Measurements from ENCODE around the gene RASA3. TPM values are rescaled to one million over a fixed set of nuclear protein-coding genes. Genes with fewer than 3 reads are reported as not detected.

The RASA3 gene
- total and polyA plus RNA-seq, 10 of the 15 experiments (the other 5 are each of a cell fraction or from before 2014, with no cell fraction given): 0.79 to 33.9 (median 17.6) TPM

DNA sequence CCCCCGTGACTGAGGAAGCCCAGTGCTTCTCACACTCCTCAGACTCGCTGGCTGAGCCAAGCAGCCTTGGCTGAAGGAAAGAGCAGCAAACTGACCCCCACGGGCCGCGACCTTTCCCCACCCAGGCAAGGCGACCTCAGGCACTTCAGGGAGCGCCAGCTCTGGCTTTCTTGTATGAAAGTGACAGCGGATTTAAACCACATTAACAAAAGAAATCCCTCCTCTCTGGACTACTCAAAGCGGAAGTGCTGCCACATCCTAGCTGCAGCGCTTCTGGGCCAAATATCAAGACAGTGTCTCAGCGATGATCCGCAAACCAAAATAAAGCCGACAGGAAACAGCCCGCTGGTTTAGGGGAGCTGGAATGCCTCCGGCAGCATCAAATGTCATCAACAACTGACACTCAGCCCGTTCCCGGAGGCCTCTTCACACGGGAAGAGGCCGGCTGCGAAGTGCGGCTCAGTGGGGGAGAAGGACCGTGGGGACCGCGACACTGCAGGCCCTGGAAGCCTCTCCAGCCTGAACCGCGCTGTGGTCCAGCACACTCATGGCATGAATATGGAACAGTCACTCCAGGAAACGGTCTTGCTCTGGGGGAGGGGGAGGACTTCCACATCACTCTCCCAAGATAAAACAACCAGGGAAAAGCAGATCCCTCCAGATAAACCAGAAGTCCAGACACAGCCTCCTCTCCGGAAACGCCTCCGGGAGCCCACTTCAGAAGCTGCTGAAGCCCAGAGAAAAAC is 1.4 kb downstream of the RASA3 start (continued):
- TF ChIP-seq ZBED1 (IDR thresholded peaks at IDR 0.05; ENCODE audit: borderline replicate concordance) (no peak), CREM (IDR thresholded peaks at IDR 0.05; ENCODE audit: low read depth) (no peak), SP1 (IDR thresholded peaks at IDR 0.05; ENCODE audit: low read depth, low read length) (no peak), FOXK2 (IDR thresholded peaks at IDR 0.05) (no peak), SMC3 (IDR thresholded peaks at IDR 0.05; ENCODE audit: borderline replicate concordance, low read length) (no peak), FOS (IDR thresholded peaks at IDR 0.05; ENCODE audit: borderline replicate concordance, extremely low read depth, insufficient read length) (no peak), CEBPB (IDR thresholded peaks at IDR 0.05; ENCODE audit: borderline replicate concordance in 1 of 2, low read depth in 2 of 2, low read length in 2 of 2) (no peak)
- TF ChIP-seq, protein P1, sequence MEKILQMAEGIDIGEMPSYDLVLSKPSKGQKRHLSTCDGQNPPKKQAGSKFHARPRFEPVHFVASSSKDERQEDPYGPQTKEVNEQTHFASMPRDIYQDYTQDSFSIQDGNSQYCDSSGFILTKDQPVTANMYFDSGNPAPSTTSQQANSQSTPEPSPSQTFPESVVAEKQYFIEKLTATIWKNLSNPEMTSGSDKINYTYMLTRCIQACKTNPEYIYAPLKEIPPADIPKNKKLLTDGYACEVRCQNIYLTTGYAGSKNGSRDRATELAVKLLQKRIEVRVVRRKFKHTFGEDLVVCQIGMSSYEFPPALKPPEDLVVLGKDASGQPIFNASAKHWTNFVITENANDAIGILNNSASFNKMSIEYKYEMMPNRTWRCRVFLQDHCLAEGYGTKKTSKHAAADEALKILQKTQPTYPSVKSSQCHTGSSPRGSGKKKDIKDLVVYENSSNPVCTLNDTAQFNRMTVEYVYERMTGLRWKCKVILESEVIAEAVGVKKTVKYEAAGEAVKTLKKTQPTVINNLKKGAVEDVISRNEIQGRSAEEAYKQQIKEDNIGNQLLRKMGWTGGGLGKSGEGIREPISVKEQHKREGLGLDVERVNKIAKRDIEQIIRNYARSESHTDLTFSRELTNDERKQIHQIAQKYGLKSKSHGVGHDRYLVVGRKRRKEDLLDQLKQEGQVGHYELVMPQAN (conservative IDR thresholded peaks at IDR 0.05): peak; percentile 10; the same call in 1 of the 2 replicates
- TF ChIP-seq, protein P2, sequence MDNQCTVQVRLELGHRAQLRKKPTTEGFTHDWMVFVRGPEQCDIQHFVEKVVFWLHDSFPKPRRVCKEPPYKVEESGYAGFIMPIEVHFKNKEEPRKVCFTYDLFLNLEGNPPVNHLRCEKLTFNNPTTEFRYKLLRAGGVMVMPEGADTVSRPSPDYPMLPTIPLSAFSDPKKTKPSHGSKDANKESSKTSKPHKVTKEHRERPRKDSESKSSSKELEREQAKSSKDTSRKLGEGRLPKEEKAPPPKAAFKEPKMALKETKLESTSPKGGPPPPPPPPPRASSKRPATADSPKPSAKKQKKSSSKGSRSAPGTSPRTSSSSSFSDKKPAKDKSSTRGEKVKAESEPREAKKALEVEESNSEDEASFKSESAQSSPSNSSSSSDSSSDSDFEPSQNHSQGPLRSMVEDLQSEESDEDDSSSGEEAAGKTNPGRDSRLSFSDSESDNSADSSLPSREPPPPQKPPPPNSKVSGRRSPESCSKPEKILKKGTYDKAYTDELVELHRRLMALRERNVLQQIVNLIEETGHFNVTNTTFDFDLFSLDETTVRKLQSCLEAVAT (IDR thresholded peaks at IDR 0.05): no peak
- TF ChIP-seq, protein P3, sequence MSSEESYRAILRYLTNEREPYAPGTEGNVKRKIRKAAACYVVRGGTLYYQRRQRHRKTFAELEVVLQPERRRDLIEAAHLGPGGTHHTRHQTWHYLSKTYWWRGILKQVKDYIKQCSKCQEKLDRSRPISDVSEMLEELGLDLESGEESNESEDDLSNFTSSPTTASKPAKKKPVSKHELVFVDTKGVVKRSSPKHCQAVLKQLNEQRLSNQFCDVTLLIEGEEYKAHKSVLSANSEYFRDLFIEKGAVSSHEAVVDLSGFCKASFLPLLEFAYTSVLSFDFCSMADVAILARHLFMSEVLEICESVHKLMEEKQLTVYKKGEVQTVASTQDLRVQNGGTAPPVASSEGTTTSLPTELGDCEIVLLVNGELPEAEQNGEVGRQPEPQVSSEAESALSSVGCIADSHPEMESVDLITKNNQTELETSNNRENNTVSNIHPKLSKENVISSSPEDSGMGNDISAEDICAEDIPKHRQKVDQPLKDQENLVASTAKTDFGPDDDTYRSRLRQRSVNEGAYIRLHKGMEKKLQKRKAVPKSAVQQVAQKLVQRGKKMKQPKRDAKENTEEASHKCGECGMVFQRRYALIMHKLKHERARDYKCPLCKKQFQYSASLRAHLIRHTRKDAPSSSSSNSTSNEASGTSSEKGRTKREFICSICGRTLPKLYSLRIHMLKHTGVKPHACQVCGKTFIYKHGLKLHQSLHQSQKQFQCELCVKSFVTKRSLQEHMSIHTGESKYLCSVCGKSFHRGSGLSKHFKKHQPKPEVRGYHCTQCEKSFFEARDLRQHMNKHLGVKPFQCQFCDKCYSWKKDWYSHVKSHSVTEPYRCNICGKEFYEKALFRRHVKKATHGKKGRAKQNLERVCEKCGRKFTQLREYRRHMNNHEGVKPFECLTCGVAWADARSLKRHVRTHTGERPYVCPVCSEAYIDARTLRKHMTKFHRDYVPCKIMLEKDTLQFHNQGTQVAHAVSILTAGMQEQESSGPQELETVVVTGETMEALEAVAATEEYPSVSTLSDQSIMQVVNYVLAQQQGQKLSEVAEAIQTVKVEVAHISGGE (CRISPR knock-in tag; IDR thresholded peaks at IDR 0.05): no peak
- TF ChIP-seq, protein P4, sequence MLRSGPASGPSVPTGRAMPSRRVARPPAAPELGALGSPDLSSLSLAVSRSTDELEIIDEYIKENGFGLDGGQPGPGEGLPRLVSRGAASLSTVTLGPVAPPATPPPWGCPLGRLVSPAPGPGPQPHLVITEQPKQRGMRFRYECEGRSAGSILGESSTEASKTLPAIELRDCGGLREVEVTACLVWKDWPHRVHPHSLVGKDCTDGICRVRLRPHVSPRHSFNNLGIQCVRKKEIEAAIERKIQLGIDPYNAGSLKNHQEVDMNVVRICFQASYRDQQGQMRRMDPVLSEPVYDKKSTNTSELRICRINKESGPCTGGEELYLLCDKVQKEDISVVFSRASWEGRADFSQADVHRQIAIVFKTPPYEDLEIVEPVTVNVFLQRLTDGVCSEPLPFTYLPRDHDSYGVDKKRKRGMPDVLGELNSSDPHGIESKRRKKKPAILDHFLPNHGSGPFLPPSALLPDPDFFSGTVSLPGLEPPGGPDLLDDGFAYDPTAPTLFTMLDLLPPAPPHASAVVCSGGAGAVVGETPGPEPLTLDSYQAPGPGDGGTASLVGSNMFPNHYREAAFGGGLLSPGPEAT (IDR thresholded peaks at IDR 0.05; ENCODE audit: low read depth): 0 out of 2 replicates have a peak, but pooled peaks have one; percentile 33

Measured in GM12878 (cell line).